Measurements from ENCODE around the gene UXS1.

DNA sequence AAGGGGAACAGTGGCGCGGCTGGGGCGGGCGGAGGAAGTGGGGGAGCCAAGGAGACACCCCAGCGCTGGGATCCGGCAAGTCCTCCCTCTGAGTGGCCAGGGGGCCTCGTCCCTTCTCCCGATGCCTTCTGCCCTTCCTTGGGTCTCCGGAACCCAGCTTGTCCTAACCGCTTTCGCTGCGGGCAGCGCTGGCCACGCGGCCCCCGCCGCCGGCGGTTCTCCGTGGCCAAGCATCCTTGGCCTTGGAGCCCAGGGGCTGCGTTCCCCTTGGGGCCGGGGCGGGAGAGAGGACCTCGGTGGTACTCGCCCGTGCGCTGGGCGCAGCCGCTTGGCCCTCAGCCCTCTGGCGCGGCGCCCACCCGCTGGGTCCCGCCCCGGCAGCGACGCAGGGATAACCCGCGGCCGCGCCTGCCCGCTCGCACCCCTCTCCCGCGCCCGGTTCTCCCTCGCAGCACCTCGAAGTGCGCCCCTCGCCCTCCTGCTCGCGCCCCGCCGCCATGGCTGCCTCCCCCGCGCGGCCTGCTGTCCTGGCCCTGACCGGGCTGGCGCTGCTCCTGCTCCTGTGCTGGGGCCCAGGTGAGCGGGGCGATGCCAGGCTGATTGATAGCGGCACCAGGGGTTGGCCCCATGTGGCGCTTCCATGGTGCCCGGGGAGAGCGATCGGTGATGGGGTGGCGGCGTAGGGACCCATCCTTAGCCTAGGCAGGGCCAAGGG lies 128.7 kb downstream of the UXS1 start:
- TF ChIP-seq, protein P1, sequence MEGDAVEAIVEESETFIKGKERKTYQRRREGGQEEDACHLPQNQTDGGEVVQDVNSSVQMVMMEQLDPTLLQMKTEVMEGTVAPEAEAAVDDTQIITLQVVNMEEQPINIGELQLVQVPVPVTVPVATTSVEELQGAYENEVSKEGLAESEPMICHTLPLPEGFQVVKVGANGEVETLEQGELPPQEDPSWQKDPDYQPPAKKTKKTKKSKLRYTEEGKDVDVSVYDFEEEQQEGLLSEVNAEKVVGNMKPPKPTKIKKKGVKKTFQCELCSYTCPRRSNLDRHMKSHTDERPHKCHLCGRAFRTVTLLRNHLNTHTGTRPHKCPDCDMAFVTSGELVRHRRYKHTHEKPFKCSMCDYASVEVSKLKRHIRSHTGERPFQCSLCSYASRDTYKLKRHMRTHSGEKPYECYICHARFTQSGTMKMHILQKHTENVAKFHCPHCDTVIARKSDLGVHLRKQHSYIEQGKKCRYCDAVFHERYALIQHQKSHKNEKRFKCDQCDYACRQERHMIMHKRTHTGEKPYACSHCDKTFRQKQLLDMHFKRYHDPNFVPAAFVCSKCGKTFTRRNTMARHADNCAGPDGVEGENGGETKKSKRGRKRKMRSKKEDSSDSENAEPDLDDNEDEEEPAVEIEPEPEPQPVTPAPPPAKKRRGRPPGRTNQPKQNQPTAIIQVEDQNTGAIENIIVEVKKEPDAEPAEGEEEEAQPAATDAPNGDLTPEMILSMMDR (IDR thresholded peaks at IDR 0.05): no peak
- peak in 1 of 2 donors; percentile 23 for TF ChIP-seq POLR2A (IDR thresholded peaks at IDR 0.05)
